GM18867 (cell line): ENCODE results near the gene ZNF507.
"Not testable (repeated sequence)": the region's sequence is repeated elsewhere in the genome, so short reads cannot be mapped to it uniquely, and the experiment has no call there.

ENCODE experiments used
- ATAC-seq: cut with Tn5 transposase; IDR thresholded peaks from one replicate; pipeline ENCODE4 v1.9.1; 2021; ENCODE audit warnings: mild to moderate bottlenecking, moderate library complexity; ENCODE audit not compliant: unreplicated experiment

ZNF507 gene

DNA sequence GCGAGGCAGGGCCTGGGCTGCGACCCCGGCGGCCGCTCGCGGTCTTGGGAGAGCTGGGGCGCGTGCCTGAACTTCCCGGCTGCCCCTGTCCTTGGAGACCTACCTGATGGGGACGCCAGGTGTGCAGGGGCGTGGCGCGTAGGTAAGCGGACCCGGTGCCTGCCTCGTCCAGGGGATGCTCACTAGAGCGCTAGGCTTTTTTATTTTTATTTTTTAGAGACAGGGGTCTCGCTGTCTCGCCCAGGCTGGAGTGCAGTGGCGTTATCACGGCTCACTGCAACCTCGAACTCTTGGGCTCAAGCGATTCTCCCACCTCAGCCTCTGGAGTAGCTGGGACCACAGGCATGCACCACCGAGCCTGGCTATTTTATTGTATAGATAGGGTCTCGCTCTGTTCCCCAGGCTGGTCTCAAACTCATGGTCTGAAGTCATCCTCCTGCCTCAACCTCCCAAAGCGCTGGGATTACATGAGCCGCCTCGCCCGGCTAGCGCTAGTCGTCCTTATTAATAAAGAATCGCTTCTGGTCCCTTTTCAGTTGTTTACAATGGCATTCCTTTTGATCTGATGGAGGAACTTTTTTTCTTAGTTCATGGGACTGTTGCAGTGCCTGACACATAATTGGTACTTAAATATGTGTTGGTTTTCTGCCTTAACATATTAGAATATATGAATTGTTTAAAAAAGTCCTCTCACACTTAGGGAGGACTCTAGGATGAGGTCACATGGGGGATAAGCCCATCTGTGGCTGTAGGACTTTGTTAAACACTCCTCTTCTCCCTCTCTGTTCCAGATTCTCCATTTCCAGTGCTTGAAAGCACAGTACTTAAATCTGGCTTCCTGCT, 61.0 kb downstream of the ZNF507 start:
- no peak for ATAC-seq

DNA sequence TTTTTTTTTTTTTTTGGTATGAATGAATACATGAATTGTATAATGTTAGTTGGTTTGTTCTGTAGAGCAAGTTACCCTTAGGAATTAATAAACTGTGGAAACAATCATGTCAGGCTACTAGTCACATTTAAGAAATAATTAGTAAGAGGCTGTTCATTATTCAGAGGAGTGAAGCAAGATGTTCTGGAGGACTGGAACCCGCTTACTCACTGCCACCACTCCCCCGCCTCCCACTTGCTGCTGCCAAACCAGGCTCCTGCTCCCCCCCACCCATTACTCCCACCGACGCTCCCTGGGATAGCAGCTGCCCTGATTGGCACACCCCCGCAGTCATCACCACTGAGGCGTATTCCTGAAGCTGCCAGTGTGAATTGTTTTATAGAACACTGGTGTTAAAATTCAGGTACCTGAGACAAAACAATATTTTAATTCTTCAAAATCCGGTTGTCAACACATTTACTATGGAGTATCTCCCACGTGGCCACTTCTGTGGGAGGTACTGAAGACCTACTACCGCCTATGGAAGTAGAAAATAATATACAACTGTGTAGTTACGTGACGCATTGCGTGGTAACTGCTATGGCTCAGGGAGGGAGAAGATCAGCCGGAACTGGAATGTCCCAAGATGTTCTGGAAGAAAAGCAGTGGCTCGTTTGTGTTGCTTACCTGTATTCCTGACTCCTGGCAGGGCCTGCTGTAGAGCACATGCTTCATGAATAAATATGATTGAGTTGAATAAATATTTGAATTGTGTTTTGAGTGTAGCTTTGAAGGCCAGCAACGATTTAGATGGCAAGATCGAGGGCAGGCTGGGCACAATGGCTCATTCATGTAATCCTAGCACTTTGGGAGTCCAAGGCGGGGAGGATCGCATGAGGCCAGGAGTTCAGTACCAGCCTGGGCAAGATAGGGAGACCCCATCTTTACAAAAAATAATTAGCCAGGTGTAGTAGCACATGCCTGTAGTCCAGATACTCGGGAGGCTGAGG, 61.9 kb downstream of the ZNF507 start:
- no peak for ATAC-seq

DNA sequence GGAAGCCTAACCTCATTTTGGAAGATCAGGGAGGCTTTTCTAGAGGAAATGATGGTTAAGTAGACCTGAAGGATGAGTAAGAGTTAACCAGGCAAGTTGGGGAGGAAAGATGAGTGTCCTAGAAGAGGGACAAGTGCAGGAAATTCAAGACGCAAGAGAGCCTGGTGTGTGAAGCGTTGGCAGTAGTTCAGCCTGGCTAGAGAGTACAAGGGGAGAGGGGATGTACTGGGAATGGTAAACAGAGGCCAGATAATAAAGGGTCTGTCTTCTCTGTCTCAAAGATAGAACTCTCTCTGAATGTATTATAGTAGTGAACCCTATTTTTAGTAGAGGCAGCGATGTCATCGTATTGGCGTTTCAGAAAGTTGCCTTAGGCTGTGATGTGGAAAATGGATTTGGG, 69.8 kb downstream of the ZNF507 start:
- ATAC-seq, result no peak

DNA sequence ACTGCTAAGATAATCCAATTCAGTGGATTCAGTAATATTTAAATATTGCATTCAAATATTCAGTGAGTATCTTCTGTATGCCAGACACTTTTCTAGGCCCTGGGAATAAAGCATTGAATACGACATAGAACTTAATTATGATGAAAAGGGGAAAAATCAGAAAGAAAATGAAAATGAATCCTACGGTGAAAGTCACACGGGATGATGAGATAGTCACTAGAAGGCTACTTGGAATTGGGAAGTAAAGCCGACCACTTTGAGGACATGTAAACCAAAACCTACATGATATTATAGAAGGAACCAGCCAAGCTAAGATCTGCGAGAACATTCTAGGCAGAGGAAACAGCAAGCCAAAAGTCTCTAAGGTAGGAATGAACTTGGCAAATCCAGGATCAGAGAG, 70.3 kb downstream of the ZNF507 start:
- no peak for ATAC-seq

DNA sequence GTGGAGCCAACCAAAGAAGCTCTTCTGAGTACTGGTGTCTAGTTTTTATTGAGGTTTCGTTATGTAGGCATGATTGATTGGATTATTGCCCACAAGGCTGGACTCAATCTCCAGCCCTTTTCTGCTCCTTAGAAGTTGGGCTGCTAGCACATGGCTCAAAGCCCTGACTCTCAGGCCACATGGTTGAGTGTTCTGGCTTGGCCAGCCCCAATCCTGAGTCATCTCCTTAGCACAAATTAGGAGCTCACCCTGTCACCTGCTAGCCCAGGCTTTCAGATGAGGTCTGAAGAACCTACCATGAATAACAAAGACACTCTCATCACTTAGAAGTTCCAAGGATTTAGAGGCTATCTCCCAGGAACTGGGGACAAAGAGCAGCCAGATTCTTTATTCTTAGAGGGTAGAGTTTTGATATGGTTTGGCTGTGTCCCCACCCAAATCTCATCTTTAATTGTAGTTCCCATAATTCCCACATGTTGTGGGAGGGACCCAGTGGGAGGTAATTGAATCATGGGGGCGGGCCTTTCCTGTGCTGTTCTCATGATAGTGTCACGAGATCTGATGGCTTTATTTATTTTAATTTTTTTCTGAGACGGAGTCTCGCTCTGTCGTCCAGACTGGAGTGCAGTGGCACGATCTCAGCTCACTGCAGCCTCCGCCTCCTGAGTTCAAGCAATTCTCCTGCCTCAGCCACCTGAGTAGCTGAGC, 71.5 kb downstream of the ZNF507 start:
- no peak for ATAC-seq

DNA sequence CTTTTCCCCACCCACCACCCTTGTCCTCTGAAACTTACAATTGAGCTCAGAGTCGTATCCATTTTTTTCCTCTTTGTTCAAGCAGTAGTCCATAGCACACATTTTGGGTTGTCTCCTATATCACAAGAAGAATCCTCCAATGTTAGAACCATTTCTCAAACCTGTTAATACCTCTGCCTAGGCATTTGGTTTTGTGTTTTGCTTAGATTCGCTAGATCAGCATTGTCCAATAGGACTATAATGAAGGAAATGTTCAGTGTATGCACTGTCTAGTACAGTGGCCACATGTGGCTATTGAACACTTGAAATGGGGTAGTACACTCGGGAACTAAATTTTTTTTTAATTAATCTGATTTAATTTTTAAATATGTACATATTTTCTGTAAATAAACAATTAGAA, 72.7 kb downstream of the ZNF507 start:
- no peak for ATAC-seq

DNA sequence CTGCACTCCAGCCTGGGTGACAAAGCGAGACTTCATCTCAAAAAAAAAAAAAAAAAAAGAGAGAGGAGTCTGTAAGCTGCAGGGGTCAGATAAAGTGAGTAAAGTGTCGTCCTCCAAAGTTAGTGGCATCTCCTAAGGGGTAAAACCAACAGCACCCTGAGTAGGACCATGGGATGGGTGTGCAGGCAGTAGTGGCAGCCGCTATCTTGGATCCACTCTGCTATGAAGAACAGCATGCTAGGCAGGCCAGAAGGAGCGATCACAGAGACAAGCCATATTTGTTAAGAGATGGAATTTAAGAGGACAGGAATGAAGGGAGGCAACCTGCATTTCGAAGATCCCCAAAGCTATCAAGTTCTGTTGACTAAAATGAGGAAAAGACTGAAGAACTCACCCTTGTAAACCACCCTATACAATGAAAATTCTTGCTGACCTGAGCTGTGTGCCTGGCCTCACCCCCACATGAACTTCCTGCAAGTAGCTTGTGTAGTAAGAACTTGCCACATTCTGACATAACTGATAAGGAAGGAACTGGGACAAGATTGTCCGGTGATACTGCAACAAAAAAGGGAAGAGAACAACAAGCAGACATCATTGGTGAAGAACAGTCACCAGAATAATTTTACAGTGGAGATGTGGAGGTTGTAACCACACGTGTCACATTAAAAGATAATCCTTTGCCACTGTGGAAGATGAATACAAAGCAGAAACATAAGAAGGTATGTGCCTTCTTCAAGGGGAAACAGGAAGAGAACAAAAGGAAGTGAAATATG, 76.4 kb downstream of the ZNF507 start:
- ATAC-seq, result no peak

DNA sequence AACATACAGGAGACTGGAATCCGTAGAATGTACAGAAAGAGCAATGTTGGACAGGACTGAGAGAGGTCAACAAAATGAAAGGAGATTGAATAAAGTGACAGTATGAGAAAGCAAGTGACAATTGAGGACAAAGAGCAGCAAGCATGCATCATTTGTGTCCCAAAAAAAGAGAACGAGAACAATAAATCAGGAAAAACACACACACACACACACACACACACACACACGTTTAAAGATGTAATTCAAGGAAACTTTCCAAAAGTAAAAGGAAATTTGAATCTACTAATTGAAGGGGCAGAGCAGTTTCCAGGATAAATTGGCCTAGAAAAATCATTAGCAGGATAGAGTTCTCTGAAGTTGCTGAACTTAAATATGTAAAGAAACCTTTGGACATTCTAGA, 77.0 kb downstream of the ZNF507 start:
- ATAC-seq, result no peak

DNA sequence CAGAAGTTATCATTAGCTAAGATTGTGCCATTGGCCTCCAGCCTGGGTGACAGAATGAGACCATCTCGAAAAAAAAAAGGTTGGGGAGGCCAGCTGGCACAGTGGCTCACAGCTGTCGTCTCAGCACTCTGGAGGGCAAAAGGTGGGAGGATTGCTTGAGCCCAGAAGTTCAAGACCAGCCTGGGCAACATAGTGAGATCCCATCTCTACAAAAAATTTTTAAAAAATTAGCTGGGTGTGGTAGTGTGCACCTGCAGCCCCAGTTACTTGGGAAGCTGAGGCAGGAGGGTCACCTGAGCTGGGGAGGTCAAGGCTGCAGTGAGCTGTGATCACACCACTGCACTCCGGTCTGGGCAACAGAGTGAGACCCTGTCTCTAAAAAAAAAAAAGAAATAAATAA, 78.5 kb downstream of the ZNF507 start:
- ATAC-seq, result not testable (repeated sequence)

DNA sequence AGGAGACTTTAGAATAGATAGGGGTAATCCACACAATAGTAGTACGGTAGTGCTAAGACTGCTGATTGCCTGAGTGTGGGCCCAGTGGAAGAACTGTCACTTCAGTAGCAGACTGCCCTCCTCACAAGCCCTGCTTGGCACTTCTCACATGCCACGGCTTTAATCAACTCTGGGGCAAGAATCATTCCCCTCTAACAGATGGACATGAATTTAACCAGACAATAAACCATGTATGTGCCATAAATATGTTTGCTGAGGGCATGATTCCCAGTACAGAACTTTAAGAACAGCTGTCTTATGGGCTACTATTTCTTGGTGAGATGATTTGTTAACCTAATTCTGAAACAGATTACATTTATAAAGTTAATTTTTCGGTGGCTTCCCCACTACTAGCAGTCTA, 82.1 kb downstream of the ZNF507 start:
- ATAC-seq, result no peak

DNA sequence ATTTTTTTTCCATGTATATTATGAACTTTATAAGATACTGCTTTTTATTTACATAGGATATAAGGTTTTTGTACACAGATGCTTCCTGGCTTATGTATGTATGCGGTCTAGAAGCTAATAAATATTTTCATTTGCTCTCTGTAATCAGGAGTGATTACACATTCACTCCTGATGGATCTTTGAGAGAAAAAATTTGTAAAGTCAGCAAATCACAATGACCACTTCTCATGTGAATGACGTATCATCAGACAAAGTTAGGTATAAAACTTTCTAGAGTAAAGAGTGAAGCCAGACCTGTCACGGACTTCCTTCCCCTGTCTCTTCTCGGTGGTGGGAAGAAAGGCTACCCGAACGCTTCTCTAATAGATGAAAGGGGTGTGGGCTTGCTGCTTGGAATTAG, 91.3 kb downstream of the ZNF507 start:
- no peak for ATAC-seq

DNA sequence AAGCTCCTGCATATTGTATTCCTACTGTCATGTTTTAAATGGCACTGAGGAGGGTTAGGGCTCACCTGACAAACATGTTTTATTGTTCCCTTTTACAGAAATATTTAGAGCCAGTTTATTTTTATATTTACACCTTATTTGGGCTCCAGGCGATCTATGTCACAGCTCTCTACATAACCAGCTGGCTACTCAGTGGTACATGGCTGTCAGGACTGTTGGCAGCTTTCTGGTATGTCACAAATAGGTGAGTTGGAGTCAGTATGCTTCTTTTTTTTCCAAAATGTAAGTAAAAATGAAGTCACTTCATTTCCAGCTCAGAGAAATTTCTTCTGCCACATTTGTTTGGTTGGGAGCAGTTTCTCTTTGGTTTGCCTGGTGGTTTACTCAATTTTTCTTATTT, 91.7 kb downstream of the ZNF507 start:
- no peak for ATAC-seq
